PFSK-1 (cell line): Measurements from ENCODE around the gene CDT1.

ENCODE experiments used
- FOXP2 ChIP-seq: optimal IDR thresholded peaks from 2 replicates; pipeline ENCODE3; 2011; ENCODE audit warnings: borderline replicate concordance, control low read depth, inconsistent platforms; ENCODE audit not compliant: insufficient read depth; ENCODE audit errors: extremely low read length, extremely low read depth
- POLR2AphosphoS5 ChIP-seq: IDR thresholded peaks from 2 replicates; pipeline ENCODE4 v1.6.1; 2012; ENCODE audit warnings: low read depth, mild to moderate bottlenecking, control low read depth, low read length, moderate library complexity
- SIN3A ChIP-seq: IDR thresholded peaks from 2 replicates; pipeline ENCODE4 v1.6.1; 2012; ENCODE audit warnings: mild to moderate bottlenecking, low read length, moderate library complexity, borderline replicate concordance; ENCODE audit not compliant: insufficient read depth
- TAF1 ChIP-seq: IDR thresholded peaks from 2 replicates; pipeline ENCODE4 v1.6.1; 2012; ENCODE audit warnings: low read length, control low read depth, borderline replicate concordance; ENCODE audit not compliant: insufficient read depth
- TF ChIP-seq, protein P1 (sequence below), 2 experiments: IDR thresholded peaks; 2 replicates each; pipeline versions ENCODE4 v1.6.1 to v1.8.0; 2011 to 2012; ENCODE audit warnings: low read depth in 2 of 2, low read length in 2 of 2, control low read depth in 1 of 2, inconsistent platforms in 1 of 2, mild to moderate bottlenecking in 1 of 2, moderate library complexity in 1 of 2; ENCODE audit not compliant: insufficient read depth in 1 of 2

CDT1 gene

DNA sequence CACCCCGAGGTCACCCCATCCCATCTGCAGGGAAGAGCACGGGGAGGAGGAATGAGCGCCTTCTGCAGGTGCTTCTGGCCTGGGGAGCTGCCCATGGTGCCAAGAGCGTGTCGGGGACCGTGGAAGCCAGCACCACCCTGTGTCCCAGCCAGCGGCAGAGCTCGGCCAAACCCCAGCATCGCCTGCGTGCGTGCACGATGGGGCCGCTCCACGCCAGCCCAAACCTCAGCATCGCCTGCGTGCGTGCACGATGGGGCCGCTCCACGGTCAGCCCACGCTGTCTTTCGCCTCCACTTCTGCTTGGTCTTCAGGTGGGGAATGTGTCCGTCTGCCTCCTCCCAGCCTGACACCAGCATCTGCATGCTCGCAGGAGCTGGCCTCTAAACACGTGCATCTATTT is 39.2 kb downstream of the CDT1 start:
- TF ChIP-seq TAF1, result no peak
- no peak for TF ChIP-seq SIN3A
- no peak for TF ChIP-seq FOXP2
- no peak for TF ChIP-seq POLR2AphosphoS5
- TF ChIP-seq, protein P1, sequence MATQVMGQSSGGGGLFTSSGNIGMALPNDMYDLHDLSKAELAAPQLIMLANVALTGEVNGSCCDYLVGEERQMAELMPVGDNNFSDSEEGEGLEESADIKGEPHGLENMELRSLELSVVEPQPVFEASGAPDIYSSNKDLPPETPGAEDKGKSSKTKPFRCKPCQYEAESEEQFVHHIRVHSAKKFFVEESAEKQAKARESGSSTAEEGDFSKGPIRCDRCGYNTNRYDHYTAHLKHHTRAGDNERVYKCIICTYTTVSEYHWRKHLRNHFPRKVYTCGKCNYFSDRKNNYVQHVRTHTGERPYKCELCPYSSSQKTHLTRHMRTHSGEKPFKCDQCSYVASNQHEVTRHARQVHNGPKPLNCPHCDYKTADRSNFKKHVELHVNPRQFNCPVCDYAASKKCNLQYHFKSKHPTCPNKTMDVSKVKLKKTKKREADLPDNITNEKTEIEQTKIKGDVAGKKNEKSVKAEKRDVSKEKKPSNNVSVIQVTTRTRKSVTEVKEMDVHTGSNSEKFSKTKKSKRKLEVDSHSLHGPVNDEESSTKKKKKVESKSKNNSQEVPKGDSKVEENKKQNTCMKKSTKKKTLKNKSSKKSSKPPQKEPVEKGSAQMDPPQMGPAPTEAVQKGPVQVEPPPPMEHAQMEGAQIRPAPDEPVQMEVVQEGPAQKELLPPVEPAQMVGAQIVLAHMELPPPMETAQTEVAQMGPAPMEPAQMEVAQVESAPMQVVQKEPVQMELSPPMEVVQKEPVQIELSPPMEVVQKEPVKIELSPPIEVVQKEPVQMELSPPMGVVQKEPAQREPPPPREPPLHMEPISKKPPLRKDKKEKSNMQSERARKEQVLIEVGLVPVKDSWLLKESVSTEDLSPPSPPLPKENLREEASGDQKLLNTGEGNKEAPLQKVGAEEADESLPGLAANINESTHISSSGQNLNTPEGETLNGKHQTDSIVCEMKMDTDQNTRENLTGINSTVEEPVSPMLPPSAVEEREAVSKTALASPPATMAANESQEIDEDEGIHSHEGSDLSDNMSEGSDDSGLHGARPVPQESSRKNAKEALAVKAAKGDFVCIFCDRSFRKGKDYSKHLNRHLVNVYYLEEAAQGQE (IDR thresholded peaks at IDR 0.05; ENCODE audit: insufficient read depth in 1 of 2, low read depth in 2 of 2, low read length in 2 of 2), result no peak

DNA sequence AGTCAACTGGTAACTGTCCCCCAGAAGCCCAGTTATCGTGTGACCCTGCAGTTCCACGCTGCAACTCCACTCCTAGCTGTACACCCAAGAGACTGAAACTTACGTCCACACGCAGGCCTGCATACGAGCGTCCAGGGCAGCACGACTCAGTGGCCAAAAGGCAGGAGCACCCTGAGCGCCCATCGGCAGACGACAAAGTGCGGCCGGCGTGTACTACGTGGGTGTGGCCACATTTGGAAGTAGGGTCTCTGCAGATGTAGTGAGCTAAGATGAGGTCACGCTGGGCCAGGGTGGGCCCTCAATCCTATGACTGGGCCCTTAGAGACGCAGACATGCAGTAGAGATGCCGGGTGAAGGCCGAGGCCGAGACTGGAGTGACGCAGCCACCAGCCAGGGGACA is 39.7 kb downstream of the CDT1 start:
- TF ChIP-seq FOXP2 (no peak), TAF1 (no peak), POLR2AphosphoS5 (no peak), SIN3A (no peak)
- TF ChIP-seq, protein P1 (IDR thresholded peaks at IDR 0.05; ENCODE audit: insufficient read depth in 1 of 2, low read depth in 2 of 2, low read length in 2 of 2), result no peak

DNA sequence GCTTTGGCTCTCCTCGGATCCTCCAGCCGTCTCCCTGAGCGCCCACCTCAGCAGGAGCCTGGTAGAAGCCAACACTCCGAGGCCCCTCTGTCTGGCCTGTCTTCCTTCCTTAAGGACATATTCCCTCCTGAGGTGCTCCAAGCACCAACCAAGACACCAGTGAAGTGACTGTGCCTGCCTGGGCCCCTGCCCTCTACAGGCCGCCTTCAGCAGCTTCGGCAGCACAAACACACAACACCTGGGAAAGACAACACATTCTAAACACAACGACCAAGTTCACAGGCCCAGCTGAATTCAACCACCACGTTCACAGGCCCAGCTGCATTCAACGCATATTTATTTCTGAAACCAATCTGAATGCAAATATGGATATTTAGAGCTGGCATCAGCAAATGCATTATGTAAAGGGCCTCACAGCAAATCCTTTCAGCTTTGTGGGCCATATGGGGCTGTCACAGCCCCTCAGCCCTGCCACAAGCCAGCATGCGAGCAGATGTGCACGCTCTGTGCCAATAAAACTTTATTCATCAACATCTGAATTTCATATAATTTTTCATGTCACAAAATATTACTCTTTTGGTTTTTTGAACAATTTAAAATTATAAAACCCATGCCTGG is 40.9 kb downstream of the CDT1 start:
- TF ChIP-seq, protein P1 (IDR thresholded peaks at IDR 0.05; ENCODE audit: insufficient read depth in 1 of 2, low read depth in 2 of 2, low read length in 2 of 2), result no peak
- TF ChIP-seq TAF1, result no peak
- no peak for TF ChIP-seq SIN3A
- no peak for TF ChIP-seq POLR2AphosphoS5
- TF ChIP-seq FOXP2, result no peak

DNA sequence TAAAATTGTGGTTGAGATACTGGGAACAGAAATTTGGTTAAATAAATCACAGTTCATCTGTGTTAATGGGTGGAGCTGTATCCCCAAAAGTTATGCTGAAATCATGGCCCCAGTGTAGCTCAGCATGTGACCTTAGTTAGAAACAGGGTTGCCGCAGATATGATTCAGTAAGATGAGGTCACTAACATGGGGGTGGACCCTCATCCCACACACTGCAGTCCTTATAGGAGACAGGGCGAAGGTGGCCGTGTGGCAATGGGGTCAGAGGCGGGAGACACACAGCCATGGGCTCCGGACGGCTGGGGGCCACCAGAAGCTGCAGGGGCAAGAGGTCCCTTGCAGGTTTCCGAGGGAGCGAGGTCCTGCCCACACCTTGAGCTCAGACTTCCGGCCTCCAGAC is 42.5 kb downstream of the CDT1 start:
- TF ChIP-seq FOXP2, result no peak

DNA sequence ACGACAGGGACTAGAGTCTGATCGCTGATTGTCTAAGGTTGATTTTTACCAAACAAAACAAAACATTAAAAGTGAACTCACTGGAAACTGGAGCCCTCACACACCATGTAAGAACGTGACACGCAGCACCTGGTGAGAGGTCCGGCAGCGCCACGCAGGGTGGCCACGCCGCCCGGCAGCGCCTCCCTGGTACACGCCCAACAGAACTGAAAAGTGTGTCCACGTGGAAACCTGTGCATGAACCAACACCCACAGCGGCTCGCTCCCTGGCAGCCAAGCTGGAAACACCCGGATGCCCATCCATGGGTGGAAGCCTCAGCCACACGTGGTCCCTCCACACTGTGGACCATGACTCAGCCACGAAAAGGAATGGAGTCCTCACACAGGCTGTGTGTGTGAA is 44.1 kb downstream of the CDT1 start:
- TF ChIP-seq, protein P1 (IDR thresholded peaks at IDR 0.05; ENCODE audit: insufficient read depth in 1 of 2, low read depth in 2 of 2, low read length in 2 of 2), result no peak
- TF ChIP-seq POLR2AphosphoS5 (no peak), TAF1 (no peak), SIN3A (no peak)
